Stomach (tissue), 4 donors: Measurements from ENCODE around the gene RGS21.

Experiments
- POLR2AphosphoS5 ChIP-seq, 3 donors: sonication (generic); formaldehyde crosslinking; IDR thresholded peaks; one replicate each; pipeline ENCODE4 v1.6.1; 2016; ENCODE audit warnings: antibody characterized with exemption in 3 of 3
- TF ChIP-seq, protein P1 (sequence below), 7 experiments: fragments of 450-650 bp in 4 of 7; fragments of 200-600 bp in 3 of 7; sonication (generic) in 3 of 7; IDR thresholded peaks; one replicate each; pipeline ENCODE4 v1.5.1; 2016 to 2019; ENCODE audit warnings: antibody characterized with exemption in 7 of 7, control low read depth in 2 of 7, mild to moderate bottlenecking in 1 of 7

DNA sequence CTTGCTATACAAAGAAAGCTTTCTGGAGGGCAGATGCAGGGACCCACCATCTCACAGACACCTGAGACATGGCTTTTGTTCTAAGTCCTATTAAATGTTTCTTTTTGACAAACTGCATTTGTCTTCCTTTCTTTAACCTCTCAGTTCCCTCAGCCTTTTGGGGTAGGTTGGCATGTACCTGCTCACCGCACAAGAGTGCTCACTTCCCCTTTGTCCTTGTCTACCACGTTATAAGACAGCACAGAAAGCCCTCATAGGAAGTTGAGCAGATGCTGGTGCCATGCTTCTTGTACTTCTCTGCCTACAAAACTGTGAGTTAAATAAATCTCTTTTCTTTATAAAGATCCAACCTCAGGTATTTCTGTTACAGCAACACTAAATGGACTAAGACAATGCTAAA, 31.9 kb upstream of the RGS21 start:
- TF ChIP-seq, protein P1, sequence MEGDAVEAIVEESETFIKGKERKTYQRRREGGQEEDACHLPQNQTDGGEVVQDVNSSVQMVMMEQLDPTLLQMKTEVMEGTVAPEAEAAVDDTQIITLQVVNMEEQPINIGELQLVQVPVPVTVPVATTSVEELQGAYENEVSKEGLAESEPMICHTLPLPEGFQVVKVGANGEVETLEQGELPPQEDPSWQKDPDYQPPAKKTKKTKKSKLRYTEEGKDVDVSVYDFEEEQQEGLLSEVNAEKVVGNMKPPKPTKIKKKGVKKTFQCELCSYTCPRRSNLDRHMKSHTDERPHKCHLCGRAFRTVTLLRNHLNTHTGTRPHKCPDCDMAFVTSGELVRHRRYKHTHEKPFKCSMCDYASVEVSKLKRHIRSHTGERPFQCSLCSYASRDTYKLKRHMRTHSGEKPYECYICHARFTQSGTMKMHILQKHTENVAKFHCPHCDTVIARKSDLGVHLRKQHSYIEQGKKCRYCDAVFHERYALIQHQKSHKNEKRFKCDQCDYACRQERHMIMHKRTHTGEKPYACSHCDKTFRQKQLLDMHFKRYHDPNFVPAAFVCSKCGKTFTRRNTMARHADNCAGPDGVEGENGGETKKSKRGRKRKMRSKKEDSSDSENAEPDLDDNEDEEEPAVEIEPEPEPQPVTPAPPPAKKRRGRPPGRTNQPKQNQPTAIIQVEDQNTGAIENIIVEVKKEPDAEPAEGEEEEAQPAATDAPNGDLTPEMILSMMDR (IDR thresholded peaks at IDR 0.05): no peak
- TF ChIP-seq POLR2AphosphoS5 (IDR thresholded peaks at IDR 0.05): no peak
